NCI-H1436 treated with DMSO at 0.1 percent for 48 hours (cell line): ENCODE measurements around the gene PDCD2L.

ENCODE experiments used
- DNase-seq: peaks from one replicate; lab custom pipeline; 2025; lab: John Stamatoyannopoulos, UW

PDCD2L gene

GRCh38 chr19:34471906-34472700 lies 67.9 kb downstream of the PDCD2L start:
- no peak for DNase-seq

GRCh38 chr19:34474233-34474989 lies 70.2 kb downstream of the PDCD2L start:
- no peak for DNase-seq

- no peak for DNase-seq
These were observed 71.1 kb downstream of the PDCD2L start for GRCh38 chr19:34475026-34475974.
